ENCODE measurements around the gene IDH3A.

IDH3A gene

GRCh38 chr15:78159395-78159794 lies 10.2 kb downstream of the IDH3A start:
- H3K9me2 ChIP-seq (replicated peaks; ENCODE audit: insufficient read depth, low read length) = no peaks in the 10 kb centered on the region
- H3F3A ChIP-seq (ENCODE audit: insufficient read depth) = 0 out of 2 replicates have a peak, but pooled peaks cover 6% of the 10 kb centered on the region
- H2AFZ ChIP-seq (ENCODE audit: low read depth, low read length, severe bottlenecking) = no peak overlapping the region
- H3K9me3 ChIP-seq (ENCODE audit: insufficient read depth, low read length) = no peaks in the 10 kb centered on the region
- no peaks in the 10 kb centered on the region for H3K27me3 ChIP-seq (ENCODE audit: low read length)
- no peaks in the 10 kb centered on the region for H4K20me1 ChIP-seq (ENCODE audit: low read depth, low read length)
- H3K4me3 ChIP-seq (ENCODE audit: insufficient read depth, low read length, poor library complexity, severe bottlenecking) = no peak overlapping the region
- no peak overlapping the region for H3K27ac ChIP-seq (ENCODE audit: low read depth, low read length)
- TF ChIP-seq CTCF (IDR thresholded peaks at IDR 0.05; ENCODE audit: insufficient read depth, low read length, poor library complexity, severe bottlenecking) = no peak
- TF ChIP-seq EZH2phosphoT487 (conservative IDR thresholded peaks at IDR 0.05; ENCODE audit: low read length) = no peak
- H3K4me2 ChIP-seq (ENCODE audit: low read depth, low read length, poor library complexity, severe bottlenecking) = no peak overlapping the region
- H3K9ac ChIP-seq (ENCODE audit: low read length) = no peak overlapping the region
- peaks cover 8% of the 10 kb centered on the region; the same call in 1 of the 2 replicates for H3K36me3 ChIP-seq (ENCODE audit: low read length)
- no peaks in the 10 kb centered on the region for H3K79me2 ChIP-seq (ENCODE audit: insufficient read depth, low read length)

- TF ChIP-seq CTCF (IDR thresholded peaks at IDR 0.05; ENCODE audit: insufficient read depth, low read length, poor library complexity, severe bottlenecking) (no peak), EZH2phosphoT487 (conservative IDR thresholded peaks at IDR 0.05; ENCODE audit: low read length) (no peak)
- Histone ChIP-seq H3K27me3 (ENCODE audit: low read length) (no peaks in the 10 kb centered on the region), H3K9ac (ENCODE audit: low read length) (no peak overlapping the region), H3K4me2 (ENCODE audit: low read depth, low read length, poor library complexity, severe bottlenecking) (no peak overlapping the region), H3F3A (ENCODE audit: insufficient read depth) (no peaks in the 10 kb centered on the region), H2AFZ (ENCODE audit: low read depth, low read length, severe bottlenecking) (no peak overlapping the region), H3K9me3 (ENCODE audit: insufficient read depth, low read length) (no peaks in the 10 kb centered on the region), H3K79me2 (ENCODE audit: insufficient read depth, low read length) (no peaks in the 10 kb centered on the region), H3K9me2 (replicated peaks; ENCODE audit: insufficient read depth, low read length) (no peaks in the 10 kb centered on the region), H3K36me3 (ENCODE audit: low read length) (peaks cover 6% of the 10 kb centered on the region; the same call in 1 of the 2 replicates), H3K27ac (ENCODE audit: low read depth, low read length) (no peak overlapping the region), H3K4me3 (ENCODE audit: insufficient read depth, low read length, poor library complexity, severe bottlenecking) (no peak overlapping the region), H4K20me1 (ENCODE audit: low read depth, low read length) (no peaks in the 10 kb centered on the region)
Observed at GRCh38 chr15:78162038-78162437, 12.9 kb downstream of the IDH3A start.

GRCh38 chr15:78164010-78164409 lies 14.8 kb downstream of the IDH3A start:
- H3K36me3 ChIP-seq (ENCODE audit: low read length) = peaks cover 6% of the 10 kb centered on the region; the same call in 1 of the 2 replicates
- no peaks in the 10 kb centered on the region for H4K20me1 ChIP-seq (ENCODE audit: low read depth, low read length)
- TF ChIP-seq EZH2phosphoT487 (conservative IDR thresholded peaks at IDR 0.05; ENCODE audit: low read length) (no peak), CTCF (IDR thresholded peaks at IDR 0.05; ENCODE audit: insufficient read depth, low read length, poor library complexity, severe bottlenecking) (no peak)
- H3K9ac ChIP-seq (ENCODE audit: low read length) = no peak overlapping the region
- H3K27me3 ChIP-seq (ENCODE audit: low read length) = no peaks in the 10 kb centered on the region
- no peak overlapping the region for H3K27ac ChIP-seq (ENCODE audit: low read depth, low read length)
- H3K9me3 ChIP-seq (ENCODE audit: insufficient read depth, low read length) = no peaks in the 10 kb centered on the region
- H3K9me2 ChIP-seq (replicated peaks; ENCODE audit: insufficient read depth, low read length) = no peaks in the 10 kb centered on the region
- no peak overlapping the region for H2AFZ ChIP-seq (ENCODE audit: low read depth, low read length, severe bottlenecking)
- no peak overlapping the region for H3K4me2 ChIP-seq (ENCODE audit: low read depth, low read length, poor library complexity, severe bottlenecking)
- no peak overlapping the region for H3K4me3 ChIP-seq (ENCODE audit: insufficient read depth, low read length, poor library complexity, severe bottlenecking)
- no peaks in the 10 kb centered on the region for H3F3A ChIP-seq (ENCODE audit: insufficient read depth)
- H3K79me2 ChIP-seq (ENCODE audit: insufficient read depth, low read length) = no peaks in the 10 kb centered on the region
